ENCODE results near the gene TCP11L2. TPM values are rescaled to one million over a fixed set of nuclear protein-coding genes. Genes with fewer than 3 reads are reported as not detected.
"Not testable (repeated sequence)": the region's sequence is repeated elsewhere in the genome, so short reads cannot be mapped to it uniquely, and the experiment has no call there.

Gene TCP11L2
- total RNA-seq, 2 experiments from 2014 or later: 139 to 144 TPM

DNA sequence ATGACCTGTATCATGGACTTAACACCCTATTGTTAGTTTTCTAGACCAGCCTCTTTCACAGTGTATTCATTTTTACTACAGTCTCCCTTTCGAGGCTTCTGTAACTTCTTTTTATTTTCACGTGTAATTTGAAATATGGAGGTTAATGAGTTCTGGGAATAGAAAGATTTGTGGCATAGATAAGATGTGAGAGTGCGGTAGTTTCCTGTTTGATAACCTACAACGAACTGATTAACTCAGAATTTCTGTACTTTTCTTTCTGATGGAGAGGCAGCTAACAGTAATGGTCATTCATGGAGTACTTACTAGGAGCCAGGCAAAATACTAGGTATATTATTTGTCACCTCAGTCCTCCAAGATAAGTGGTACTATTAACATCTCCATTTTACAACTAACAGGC lies 76.3 kb downstream of the TCP11L2 start:
- H3K4me1 ChIP-seq (ENCODE audit: insufficient read depth, low read length): no peaks in the 10 kb centered on the region
- ATAC-seq (ENCODE audit: poor library complexity) (no peak), DNase-seq (no peak)
- Mint-ChIP-seq H3K4me3 (no peak overlapping the region), H3K4me1 (ENCODE audit: low read depth) (peaks cover 14% of the 10 kb centered on the region), H3K9me3 (no peaks in the 10 kb centered on the region), H3K27me3 (no peaks in the 10 kb centered on the region), H3K36me3 (ENCODE audit: low read depth) (peaks cover 83% of the 10 kb centered on the region), H3K27ac (no peak overlapping the region)
- no peaks in the 10 kb centered on the region for H3K27me3 ChIP-seq (ENCODE audit: control insufficient read depth in 1 of 2, insufficient read depth in 2 of 2, low read length in 2 of 2)
- H3K9me3 ChIP-seq (ENCODE audit: control insufficient read depth in 1 of 2, insufficient read depth in 1 of 2, low read length in 2 of 2): peaks cover 0 to 6% of the 10 kb centered on the region in 2 experiments
- H3K4me3 ChIP-seq (ENCODE audit: low read length): no peak overlapping the region
- TF ChIP-seq, protein P1, sequence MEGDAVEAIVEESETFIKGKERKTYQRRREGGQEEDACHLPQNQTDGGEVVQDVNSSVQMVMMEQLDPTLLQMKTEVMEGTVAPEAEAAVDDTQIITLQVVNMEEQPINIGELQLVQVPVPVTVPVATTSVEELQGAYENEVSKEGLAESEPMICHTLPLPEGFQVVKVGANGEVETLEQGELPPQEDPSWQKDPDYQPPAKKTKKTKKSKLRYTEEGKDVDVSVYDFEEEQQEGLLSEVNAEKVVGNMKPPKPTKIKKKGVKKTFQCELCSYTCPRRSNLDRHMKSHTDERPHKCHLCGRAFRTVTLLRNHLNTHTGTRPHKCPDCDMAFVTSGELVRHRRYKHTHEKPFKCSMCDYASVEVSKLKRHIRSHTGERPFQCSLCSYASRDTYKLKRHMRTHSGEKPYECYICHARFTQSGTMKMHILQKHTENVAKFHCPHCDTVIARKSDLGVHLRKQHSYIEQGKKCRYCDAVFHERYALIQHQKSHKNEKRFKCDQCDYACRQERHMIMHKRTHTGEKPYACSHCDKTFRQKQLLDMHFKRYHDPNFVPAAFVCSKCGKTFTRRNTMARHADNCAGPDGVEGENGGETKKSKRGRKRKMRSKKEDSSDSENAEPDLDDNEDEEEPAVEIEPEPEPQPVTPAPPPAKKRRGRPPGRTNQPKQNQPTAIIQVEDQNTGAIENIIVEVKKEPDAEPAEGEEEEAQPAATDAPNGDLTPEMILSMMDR (IDR thresholded peaks at IDR 0.05): no peak
- POLR2A ChIA-PET: interaction anchor here (0.6 to 1.7 kb wide), 4 partner anchors 21 to 715 kb away, joined by 3 to 9 read pairs (median 3); partner anchors contain the start of gene POLR3B
- H3K27ac ChIP-seq (ENCODE audit: low read depth in 1 of 2, low read length in 2 of 2): no peak overlapping the region
- H3K36me3 ChIP-seq (ENCODE audit: insufficient read depth, low read length): peaks cover 22% of the 10 kb centered on the region
- CTCF ChIA-PET: no interaction called here
- intact Hi-C loops (cut with DNase I, micrococcal nuclease): no loop called here

DNA sequence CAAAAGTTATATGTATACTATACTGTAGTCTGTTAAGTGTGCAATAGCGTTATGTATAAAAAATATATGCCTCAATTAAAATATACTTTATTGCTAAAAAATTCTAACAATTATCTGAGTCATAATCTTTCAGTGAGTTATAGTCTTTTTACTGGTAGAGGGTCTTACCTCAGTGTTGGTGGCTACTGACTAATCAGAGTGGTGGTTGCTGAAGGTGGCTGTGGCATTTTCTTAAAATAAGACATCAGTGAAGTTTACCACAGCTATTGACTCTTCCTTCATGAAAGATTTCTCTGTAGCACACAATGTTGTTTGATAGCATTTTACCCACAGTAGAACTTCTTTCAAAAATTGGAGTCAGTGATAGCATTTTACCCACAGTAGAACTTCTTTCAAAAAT lies 78.4 kb downstream of the TCP11L2 start:
- ATAC-seq (ENCODE audit: poor library complexity): no peak
- Histone ChIP-seq H3K9me3 (ENCODE audit: control insufficient read depth in 1 of 2, insufficient read depth in 1 of 2, low read length in 2 of 2) (no peaks in the 10 kb centered on the region), H3K27me3 (ENCODE audit: control insufficient read depth in 1 of 2, insufficient read depth in 2 of 2, low read length in 2 of 2) (no peaks in the 10 kb centered on the region), H3K4me3 (ENCODE audit: low read length) (no peak overlapping the region), H3K27ac (ENCODE audit: low read depth in 1 of 2, low read length in 2 of 2) (no peak overlapping the region), H3K36me3 (ENCODE audit: insufficient read depth, low read length) (peaks cover 22% of the 10 kb centered on the region), H3K4me1 (ENCODE audit: insufficient read depth, low read length) (peaks cover 1% of the 10 kb centered on the region)
- H3K27me3 Mint-ChIP-seq: no peaks in the 10 kb centered on the region
- CTCF ChIA-PET: no interaction called here
- DNase-seq: no peak
- POLR2A ChIA-PET: no interaction called here
- peaks cover 76% of the 10 kb centered on the region for H3K36me3 Mint-ChIP-seq (ENCODE audit: low read depth)
- TF ChIP-seq, protein P1 (IDR thresholded peaks at IDR 0.05): no peak
- H3K4me1 Mint-ChIP-seq (ENCODE audit: low read depth): peaks cover 14% of the 10 kb centered on the region
- no peaks in the 10 kb centered on the region for H3K9me3 Mint-ChIP-seq
- H3K27ac Mint-ChIP-seq: no peak overlapping the region
- intact Hi-C loops (cut with DNase I, micrococcal nuclease): loop anchor here in 1 of 2 experiments (2.0 kb wide), 1 partner anchor 18 kb away; no protein-coding TSS in a partner anchor
- no peak overlapping the region for H3K4me3 Mint-ChIP-seq

DNA sequence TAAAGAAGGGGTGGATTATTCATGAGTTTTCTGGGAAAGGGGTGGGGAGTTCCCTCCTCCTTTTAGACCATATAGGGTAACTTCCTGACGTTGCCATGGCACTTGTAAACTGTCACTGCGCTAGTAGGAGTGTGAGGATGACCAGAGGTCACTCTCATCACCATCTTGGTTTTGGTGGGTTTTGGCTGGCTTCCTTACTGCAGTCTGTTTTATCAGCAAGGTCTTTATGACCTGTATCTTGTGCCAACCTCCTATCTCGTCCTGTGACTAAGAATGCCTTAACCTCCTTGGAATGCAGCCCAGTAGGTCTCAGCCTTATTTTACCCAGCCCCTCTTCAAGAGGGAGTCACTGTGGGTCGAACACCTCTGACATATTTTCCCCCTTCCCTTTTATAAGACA lies 79.3 kb downstream of the TCP11L2 start:
- H3K27ac ChIP-seq (ENCODE audit: low read depth in 1 of 2, low read length in 2 of 2); POLR2A ChIA-PET; H3K27me3 Mint-ChIP-seq; H3K4me3 ChIP-seq (ENCODE audit: low read length); H3K9me3 ChIP-seq (ENCODE audit: control insufficient read depth in 1 of 2, insufficient read depth in 1 of 2, low read length in 2 of 2); ATAC-seq (ENCODE audit: poor library complexity); CTCF ChIA-PET; H3K4me1 ChIP-seq (ENCODE audit: insufficient read depth, low read length); DNase-seq; H3K9me3 Mint-ChIP-seq; H3K4me3 Mint-ChIP-seq; H3K27ac Mint-ChIP-seq; H3K27me3 ChIP-seq (ENCODE audit: control insufficient read depth in 1 of 2, insufficient read depth in 2 of 2, low read length in 2 of 2): not testable (repeated sequence)
- peaks cover 16% of the 10 kb centered on the region for H3K36me3 ChIP-seq (ENCODE audit: insufficient read depth, low read length)
- H3K36me3 Mint-ChIP-seq (ENCODE audit: low read depth): peaks cover 72% of the 10 kb centered on the region
- intact Hi-C loops (cut with DNase I, micrococcal nuclease): loop anchor here in 1 of 2 experiments (2.0 kb wide), 1 partner anchor 19 kb away; no protein-coding TSS in a partner anchor
- H3K4me1 Mint-ChIP-seq (ENCODE audit: low read depth): peaks cover 14% of the 10 kb centered on the region

Measured in CD4-positive, alpha-beta T cell (primary cell).